Neural crest cell (in vitro differentiated cells): Measurements from ENCODE around the gene ENTPD3. TPM values are rescaled to one million over a fixed set of nuclear protein-coding genes. Genes with fewer than 3 reads are reported as not detected.
A peak's percentile ranks its signal among the peaks of the same experiment; 100 is the strongest.

Experiments
- DNase-seq: peaks from one replicate; pipeline ENCODE4 v3.0.0; 2021; ENCODE audit warnings: low read depth, mixed read lengths, low spot score
- H3K27ac Mint-ChIP-seq: one replicate; pipeline ENCODE4 v1.8.0; 2021; ENCODE audit warnings: mild to moderate bottlenecking, mixed read lengths; ENCODE audit not compliant: unreplicated experiment
- H3K27me3 Mint-ChIP-seq: 2 replicates; pipeline ENCODE4 v1.8.0; 2021; ENCODE audit warnings: low read depth, mild to moderate bottlenecking, mixed read lengths
- H3K36me3 Mint-ChIP-seq: 2 replicates; pipeline ENCODE4 v1.8.0; 2021; ENCODE audit warnings: low read depth, mild to moderate bottlenecking, mixed read lengths
- H3K4me1 Mint-ChIP-seq: 2 replicates; pipeline ENCODE4 v1.8.0; 2021; ENCODE audit warnings: mixed read lengths
- H3K4me3 Mint-ChIP-seq: one replicate; pipeline ENCODE4 v1.8.0; 2021; ENCODE audit warnings: mild to moderate bottlenecking, mixed read lengths
- H3K9me3 Mint-ChIP-seq: 2 replicates; pipeline ENCODE4 v1.8.0; 2021; ENCODE audit warnings: mixed read lengths
- total RNA-seq: library from RNA; stranded (reverse); gene quantifications from 2 replicates; pipeline ENCODE4 v1.2.1, GENCODE V29; 2021
- TF ChIP-seq, protein P1 (sequence below): fragments of 200-600 bp; sonication (generic); conservative IDR thresholded peaks from 2 replicates; pipeline ENCODE4 v1.5.0; 2021; ENCODE audit warnings: antibody characterized with exemption, mild to moderate bottlenecking

Gene ENTPD3
- total RNA-seq, 1 donor from 2014 or later = not detected

DNA sequence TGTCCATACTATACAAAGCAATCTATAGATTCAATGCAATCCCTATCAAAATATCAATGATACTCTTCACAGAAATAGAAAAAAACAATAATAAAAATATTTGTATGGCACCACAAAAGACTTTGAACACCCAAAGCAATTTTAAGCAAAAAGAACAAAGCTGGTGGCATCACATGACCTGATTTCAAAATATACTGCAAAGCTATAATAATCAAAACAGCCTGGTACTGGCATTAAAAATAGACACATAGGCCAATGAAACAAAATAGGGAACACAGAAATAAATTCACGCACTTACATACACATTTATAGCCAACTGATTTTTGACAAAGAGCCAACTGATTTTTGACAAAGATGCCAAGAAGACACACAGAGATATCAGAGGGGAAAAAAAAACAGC, 9.2 kb upstream of the ENTPD3 start:
- TF ChIP-seq, protein P1, sequence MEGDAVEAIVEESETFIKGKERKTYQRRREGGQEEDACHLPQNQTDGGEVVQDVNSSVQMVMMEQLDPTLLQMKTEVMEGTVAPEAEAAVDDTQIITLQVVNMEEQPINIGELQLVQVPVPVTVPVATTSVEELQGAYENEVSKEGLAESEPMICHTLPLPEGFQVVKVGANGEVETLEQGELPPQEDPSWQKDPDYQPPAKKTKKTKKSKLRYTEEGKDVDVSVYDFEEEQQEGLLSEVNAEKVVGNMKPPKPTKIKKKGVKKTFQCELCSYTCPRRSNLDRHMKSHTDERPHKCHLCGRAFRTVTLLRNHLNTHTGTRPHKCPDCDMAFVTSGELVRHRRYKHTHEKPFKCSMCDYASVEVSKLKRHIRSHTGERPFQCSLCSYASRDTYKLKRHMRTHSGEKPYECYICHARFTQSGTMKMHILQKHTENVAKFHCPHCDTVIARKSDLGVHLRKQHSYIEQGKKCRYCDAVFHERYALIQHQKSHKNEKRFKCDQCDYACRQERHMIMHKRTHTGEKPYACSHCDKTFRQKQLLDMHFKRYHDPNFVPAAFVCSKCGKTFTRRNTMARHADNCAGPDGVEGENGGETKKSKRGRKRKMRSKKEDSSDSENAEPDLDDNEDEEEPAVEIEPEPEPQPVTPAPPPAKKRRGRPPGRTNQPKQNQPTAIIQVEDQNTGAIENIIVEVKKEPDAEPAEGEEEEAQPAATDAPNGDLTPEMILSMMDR = no peak
- Mint-ChIP-seq H3K9me3 (peaks cover 5% of the 10 kb centered on the region), H3K4me3 (no peak overlapping the region), H3K27ac (no peak overlapping the region), H3K4me1 (no peaks in the 10 kb centered on the region), H3K36me3 (peaks cover 2% of the 10 kb centered on the region), H3K27me3 (peaks cover 32% of the 10 kb centered on the region)
- no peak for DNase-seq

DNA sequence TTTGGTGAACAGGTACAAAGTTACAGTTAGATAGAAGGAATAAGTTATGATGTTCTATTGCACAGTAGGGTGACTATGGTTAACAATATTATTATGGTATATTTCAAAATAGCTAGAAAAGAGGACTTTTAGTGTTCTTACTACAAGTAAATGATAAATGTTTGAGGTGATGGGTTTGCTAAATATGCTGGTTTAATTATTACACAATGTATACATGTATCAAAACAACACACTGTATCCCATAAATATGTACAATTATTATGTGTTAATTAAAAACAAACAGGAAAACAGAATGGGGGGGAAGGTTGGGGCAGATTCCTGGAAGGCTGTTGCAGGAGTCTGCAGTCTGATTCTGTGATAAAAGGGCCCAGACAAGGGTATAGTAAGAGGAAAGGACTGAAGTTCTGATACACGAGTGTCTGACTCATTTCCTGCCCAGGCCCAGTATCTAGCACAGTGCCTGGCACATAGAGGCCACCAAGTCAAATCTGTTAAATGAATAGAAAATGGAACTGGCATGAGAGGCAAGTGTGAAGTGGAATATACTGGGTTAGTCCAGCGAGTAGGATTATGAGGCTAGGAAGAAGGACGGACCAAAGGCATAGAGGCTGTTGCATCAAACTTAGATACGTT, 7.2 kb upstream of the ENTPD3 start:
- H3K36me3 Mint-ChIP-seq = peaks cover 2% of the 10 kb centered on the region
- no peak overlapping the region for H3K4me3 Mint-ChIP-seq
- H3K27me3 Mint-ChIP-seq = peaks cover 45% of the 10 kb centered on the region
- TF ChIP-seq, protein P1 = no peak
- H3K4me1 Mint-ChIP-seq = no peaks in the 10 kb centered on the region
- H3K9me3 Mint-ChIP-seq = peaks cover 5% of the 10 kb centered on the region
- no peak for DNase-seq
- no peak overlapping the region for H3K27ac Mint-ChIP-seq

DNA sequence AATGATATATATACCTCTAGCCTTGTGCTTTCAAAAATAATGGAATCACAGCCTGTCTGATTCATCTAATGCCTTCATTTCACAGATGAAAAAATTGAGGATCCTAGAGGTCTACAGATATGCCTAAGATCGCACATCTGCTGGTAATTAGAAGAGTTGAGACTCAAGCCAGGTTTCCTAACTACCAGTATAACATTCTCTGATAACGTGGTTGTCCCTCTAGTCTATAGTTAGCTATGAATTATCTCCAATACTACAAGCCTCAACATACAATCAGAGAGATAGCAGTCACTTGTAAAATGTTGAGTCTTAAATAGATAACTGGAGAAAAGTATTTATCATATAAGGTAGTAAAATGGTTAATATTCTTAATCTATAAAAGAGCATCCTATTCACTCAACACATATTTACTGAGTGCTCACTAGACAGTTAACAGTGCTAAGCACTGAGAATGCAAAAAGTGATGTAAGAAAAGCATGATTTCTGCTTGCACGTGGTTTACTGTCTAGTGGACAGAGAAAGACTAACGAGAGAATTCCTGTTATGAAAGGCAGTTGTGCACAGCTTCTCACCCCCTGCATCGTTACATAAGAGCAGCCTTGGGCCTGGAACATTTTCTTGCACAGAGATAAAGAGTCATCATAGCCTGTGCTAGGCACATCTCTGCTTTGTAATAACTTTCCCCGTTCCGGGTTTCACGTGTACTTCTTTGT, 4.9 kb upstream of the ENTPD3 start:
- peaks cover 7% of the 10 kb centered on the region for H3K4me1 Mint-ChIP-seq
- H3K27ac Mint-ChIP-seq = no peak overlapping the region
- H3K4me3 Mint-ChIP-seq = no peak overlapping the region
- TF ChIP-seq, protein P1 = no peak
- no peaks in the 10 kb centered on the region for H3K36me3 Mint-ChIP-seq
- no peak for DNase-seq
- peaks cover 57% of the 10 kb centered on the region for H3K27me3 Mint-ChIP-seq
- H3K9me3 Mint-ChIP-seq = peaks cover 3% of the 10 kb centered on the region

DNA sequence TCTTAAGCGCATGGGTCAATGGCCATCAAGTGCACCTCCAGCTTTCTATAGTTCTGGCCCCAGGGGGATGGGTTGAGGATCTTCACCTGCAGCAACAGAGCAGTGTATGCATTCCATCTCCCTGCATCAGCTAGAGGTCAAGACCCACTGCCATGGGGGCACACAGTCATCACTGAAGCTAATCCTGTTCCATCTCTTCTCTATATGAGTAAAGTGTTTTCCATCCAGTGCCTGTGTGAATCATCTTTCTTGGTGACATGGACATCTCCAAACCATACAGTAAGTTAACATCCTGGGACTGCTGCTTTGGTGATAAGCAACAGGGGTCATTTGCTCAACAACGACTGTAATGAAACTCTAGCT, 4.4 kb upstream of the ENTPD3 start:
- peaks cover 3% of the 10 kb centered on the region for H3K9me3 Mint-ChIP-seq
- H3K4me1 Mint-ChIP-seq = peaks cover 13% of the 10 kb centered on the region
- TF ChIP-seq, protein P1 = no peak
- no peak overlapping the region for H3K27ac Mint-ChIP-seq
- no peaks in the 10 kb centered on the region for H3K36me3 Mint-ChIP-seq
- H3K27me3 Mint-ChIP-seq = peaks cover 62% of the 10 kb centered on the region
- no peak overlapping the region for H3K4me3 Mint-ChIP-seq
- DNase-seq = no peak

DNA sequence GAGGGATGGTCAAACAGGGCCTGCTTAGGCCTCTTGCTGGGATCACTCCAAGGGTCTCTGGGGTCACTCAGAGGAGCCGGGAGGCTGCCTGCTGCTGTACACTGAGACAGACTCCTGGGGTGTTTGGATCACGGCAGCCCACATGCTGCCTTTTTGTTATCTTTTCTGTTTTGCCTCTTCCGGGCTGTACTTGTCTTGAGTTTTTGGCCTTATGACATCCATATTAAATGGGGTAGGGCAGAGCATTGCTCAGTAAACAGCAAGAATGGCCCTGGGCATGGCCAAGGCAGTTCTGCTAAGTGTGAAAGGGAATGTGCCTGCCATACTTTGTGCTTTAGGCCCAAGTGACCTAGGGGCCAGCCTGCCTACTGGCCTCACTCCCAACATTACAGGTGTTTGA, 771 bp upstream of the ENTPD3 start:
- Mint-ChIP-seq H3K27ac (no peak overlapping the region), H3K4me3 (peak overlapping the region; percentile 61)

More for the DNA sequence above, 771 bp upstream of the ENTPD3 start:
- DNase-seq = no peak
- Mint-ChIP-seq H3K27me3 (peaks cover 71% of the 10 kb centered on the region), H3K4me1 (peaks cover 15% of the 10 kb centered on the region), H3K9me3 (no peaks in the 10 kb centered on the region), H3K36me3 (no peaks in the 10 kb centered on the region)
- TF ChIP-seq, protein P1 = no peak
